Gastroesophageal sphincter (tissue), 3 donors: Measurements from ENCODE around the gene TMEM108.

Source experiments
- EP300 ChIP-seq: sonication (generic); formaldehyde crosslinking; IDR thresholded peaks from one replicate; pipeline ENCODE4 v1.6.1; 2017; ENCODE audit warnings: antibody characterized with exemption, mild to moderate bottlenecking
- TF ChIP-seq, protein P1 (sequence below), 4 experiments: fragments of 200-600 bp in 2 of 4; fragments of 450-650 bp in 2 of 4; sonication (generic) in 1 of 4; IDR thresholded peaks; one replicate each; pipeline ENCODE4 v1.5.1; 2017 to 2019; ENCODE audit warnings: antibody characterized with exemption in 4 of 4, mild to moderate bottlenecking in 2 of 4, moderate library complexity in 2 of 4

DNA sequence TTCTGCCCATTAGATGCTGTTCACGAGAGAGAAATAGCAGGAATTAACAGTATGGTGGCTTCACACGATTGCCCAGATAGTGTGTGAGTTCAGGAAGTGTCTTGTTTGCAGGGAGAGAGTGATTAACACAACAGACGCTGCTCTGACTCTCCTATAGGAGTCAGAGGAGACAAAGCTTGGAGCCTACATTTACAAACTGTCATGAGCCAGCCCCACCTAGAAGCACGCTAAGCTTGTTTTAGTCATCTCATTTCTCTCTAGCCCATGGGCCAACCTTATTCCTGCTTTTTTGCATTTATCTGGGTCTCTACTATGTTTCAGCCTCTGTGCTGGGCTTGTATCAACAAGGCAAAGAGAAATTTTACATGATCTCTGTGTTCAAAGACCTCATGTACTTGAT, 233.3 kb downstream of the TMEM108 start:
- no peak for TF ChIP-seq EP300
- TF ChIP-seq, protein P1, sequence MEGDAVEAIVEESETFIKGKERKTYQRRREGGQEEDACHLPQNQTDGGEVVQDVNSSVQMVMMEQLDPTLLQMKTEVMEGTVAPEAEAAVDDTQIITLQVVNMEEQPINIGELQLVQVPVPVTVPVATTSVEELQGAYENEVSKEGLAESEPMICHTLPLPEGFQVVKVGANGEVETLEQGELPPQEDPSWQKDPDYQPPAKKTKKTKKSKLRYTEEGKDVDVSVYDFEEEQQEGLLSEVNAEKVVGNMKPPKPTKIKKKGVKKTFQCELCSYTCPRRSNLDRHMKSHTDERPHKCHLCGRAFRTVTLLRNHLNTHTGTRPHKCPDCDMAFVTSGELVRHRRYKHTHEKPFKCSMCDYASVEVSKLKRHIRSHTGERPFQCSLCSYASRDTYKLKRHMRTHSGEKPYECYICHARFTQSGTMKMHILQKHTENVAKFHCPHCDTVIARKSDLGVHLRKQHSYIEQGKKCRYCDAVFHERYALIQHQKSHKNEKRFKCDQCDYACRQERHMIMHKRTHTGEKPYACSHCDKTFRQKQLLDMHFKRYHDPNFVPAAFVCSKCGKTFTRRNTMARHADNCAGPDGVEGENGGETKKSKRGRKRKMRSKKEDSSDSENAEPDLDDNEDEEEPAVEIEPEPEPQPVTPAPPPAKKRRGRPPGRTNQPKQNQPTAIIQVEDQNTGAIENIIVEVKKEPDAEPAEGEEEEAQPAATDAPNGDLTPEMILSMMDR (IDR thresholded peaks at IDR 0.05), result no peak
